ENCODE results near the gene ATP8A2.
"Not testable (repeated sequence)": the region's sequence is repeated elsewhere in the genome, so short reads cannot be mapped to it uniquely, and the experiment has no call there.

Gene ATP8A2

DNA sequence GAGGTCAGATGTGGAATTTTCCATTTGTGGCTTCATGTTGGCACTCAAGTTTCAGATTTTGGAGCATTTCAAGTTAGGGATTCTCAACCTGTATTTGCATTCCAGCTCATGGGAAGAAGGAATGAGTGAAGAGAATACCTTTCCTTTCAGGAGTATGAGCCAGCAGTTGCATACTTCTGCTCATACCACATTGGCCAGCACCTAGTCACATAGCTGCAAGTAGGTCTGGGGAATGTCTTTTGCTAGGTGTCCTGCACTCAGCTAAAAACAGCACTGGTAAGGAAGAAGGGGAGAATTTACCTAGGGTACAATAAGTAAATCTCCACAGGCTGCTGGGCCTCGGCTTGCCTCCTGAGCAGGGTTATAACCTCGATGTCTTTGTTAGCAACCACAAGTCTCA, 24.6 kb upstream of the ATP8A2 start:
- ChIA-PET POLR2A (no interaction called here), CTCF (no interaction called here)
- DNase-seq (ENCODE audit: extremely low spot score): no peak
- no peak for TF ChIP-seq CTCF (IDR thresholded peaks at IDR 0.05; ENCODE audit: control extremely low read depth, extremely low read depth, low read depth, missing control alignments)

GRCh38 chr13:25351404-25351803, 20.4 kb upstream of the ATP8A2 start:
- ChIA-PET CTCF (no interaction called here), POLR2A (no interaction called here)
- DNase-seq (ENCODE audit: extremely low spot score): no peak
- no peak for TF ChIP-seq CTCF (IDR thresholded peaks at IDR 0.05; ENCODE audit: control extremely low read depth, extremely low read depth, low read depth, missing control alignments)

GRCh38 chr13:25352230-25352629, 19.5 kb upstream of the ATP8A2 start:
- ChIA-PET POLR2A (no interaction called here), CTCF (no interaction called here)
- no peak for DNase-seq (ENCODE audit: extremely low spot score)
- TF ChIP-seq CTCF (IDR thresholded peaks at IDR 0.05; ENCODE audit: control extremely low read depth, extremely low read depth, low read depth, missing control alignments): no peak

- CTCF ChIA-PET: interaction anchor here (0.9 kb wide), 1 partner anchor 23 kb away, joined by 3 read pairs; no protein-coding TSS in a partner anchor
Observed at GRCh38 chr13:25352806-25353205, 19.0 kb upstream of the ATP8A2 start.

DNA sequence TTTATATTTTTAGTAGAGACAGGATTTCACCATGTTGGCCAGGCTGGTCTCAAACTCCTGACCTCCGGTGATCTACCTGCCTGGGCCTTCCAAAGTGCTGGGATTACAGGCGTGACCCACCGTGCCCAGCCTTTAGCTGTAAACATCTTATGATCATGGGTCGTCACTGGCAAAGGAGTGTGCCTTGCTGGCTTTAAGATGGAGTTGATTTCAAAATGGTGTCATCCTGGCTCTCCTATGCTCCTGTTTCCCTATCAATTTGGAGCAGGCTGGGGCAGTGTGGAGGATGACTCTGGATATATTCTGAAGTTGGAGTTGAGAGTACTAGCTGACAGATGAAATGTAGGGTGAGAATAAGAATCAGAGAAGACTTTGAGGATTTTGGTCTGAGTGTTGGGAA, 18.4 kb upstream of the ATP8A2 start:
- ChIA-PET POLR2A (no interaction called here), CTCF (interaction anchor here (0.9 kb wide), 1 partner anchor 22 kb away, joined by 3 read pairs; no protein-coding TSS in a partner anchor)
- no peak for TF ChIP-seq CTCF (IDR thresholded peaks at IDR 0.05; ENCODE audit: control extremely low read depth, extremely low read depth, low read depth, missing control alignments)
- no peak for DNase-seq (ENCODE audit: extremely low spot score)

More at GRCh38 chr13:25352806-25353205, 19.0 kb upstream of the ATP8A2 start:
- TF ChIP-seq CTCF (IDR thresholded peaks at IDR 0.05; ENCODE audit: control extremely low read depth, extremely low read depth, low read depth, missing control alignments): no peak
- DNase-seq (ENCODE audit: extremely low spot score): no peak
- POLR2A ChIA-PET: no interaction called here

GRCh38 chr13:25354377-25354776, 17.4 kb upstream of the ATP8A2 start:
- no peak for DNase-seq (ENCODE audit: extremely low spot score)
- ChIA-PET CTCF (no interaction called here), POLR2A (no interaction called here)
- TF ChIP-seq CTCF (IDR thresholded peaks at IDR 0.05; ENCODE audit: control extremely low read depth, extremely low read depth, low read depth, missing control alignments): no peak

- POLR2A ChIA-PET; DNase-seq (ENCODE audit: extremely low spot score); CTCF ChIA-PET: not testable (repeated sequence)
Observed at GRCh38 chr13:25360443-25360842, 11.3 kb upstream of the ATP8A2 start.
